GM23248 (cell line): ENCODE results near the gene MFAP4. TPM values are rescaled to one million over a fixed set of nuclear protein-coding genes. Genes with fewer than 3 reads are reported as not detected.

Experiments
- DNase-seq: peaks from one replicate; pipeline ENCODE4 v3.0.0-alpha.2; 2015
- H2AFZ ChIP-seq: fragments of 200-600 bp; sonication (generic); 2 replicates; pipeline ENCODE4 v1.6.1; 2016; ENCODE audit warnings: antibody characterized with exemption
- H3F3A ChIP-seq: fragments of 200-600 bp; sonication (generic); 2 replicates; pipeline ENCODE4 v1.6.1; 2016; ENCODE audit warnings: mild to moderate bottlenecking, antibody characterized with exemption, mixed run types; ENCODE audit not compliant: insufficient read depth
- H3K27ac ChIP-seq: fragments of 200-600 bp; sonication (generic); 2 replicates; pipeline ENCODE4 v1.5.1; 2016; ENCODE audit warnings: mild to moderate bottlenecking
- H3K27me3 ChIP-seq: fragments of 200-600 bp; sonication (generic); replicated peaks from 2 replicates; pipeline ENCODE4 v1.6.1; 2016; ENCODE audit warnings: mild to moderate bottlenecking; ENCODE audit not compliant: insufficient read depth
- H3K36me3 ChIP-seq: fragments of 200-600 bp; sonication (generic); 2 replicates; pipeline ENCODE4 v1.6.1; 2016; ENCODE audit warnings: low read depth, mild to moderate bottlenecking
- H3K4me1 ChIP-seq: fragments of 200-600 bp; sonication (generic); 2 replicates; pipeline ENCODE4 v1.6.1; 2016; ENCODE audit warnings: mild to moderate bottlenecking; ENCODE audit not compliant: insufficient read depth
- H3K4me2 ChIP-seq: fragments of 200-600 bp; sonication (generic); one replicate; pipeline ENCODE4 v1.6.1; 2016; ENCODE audit warnings: mild to moderate bottlenecking; ENCODE audit not compliant: unreplicated experiment
- H3K4me3 ChIP-seq: fragments of 200-600 bp; sonication (generic); 2 replicates; pipeline ENCODE4 v1.5.1; 2016; ENCODE audit warnings: mild to moderate bottlenecking
- H3K79me2 ChIP-seq: fragments of 200-600 bp; sonication (generic); 2 replicates; pipeline ENCODE4 v1.6.1; 2016; ENCODE audit warnings: mild to moderate bottlenecking; ENCODE audit not compliant: insufficient read depth
- H3K9ac ChIP-seq: fragments of 200-600 bp; sonication (generic); 2 replicates; pipeline ENCODE4 v1.6.1; 2016; ENCODE audit warnings: mild to moderate bottlenecking
- H3K9me2 ChIP-seq: fragments of 200-600 bp; sonication (generic); 2 replicates; pipeline ENCODE4 v1.6.1; 2016; ENCODE audit warnings: mixed run types, mild to moderate bottlenecking, moderate library complexity; ENCODE audit not compliant: insufficient read depth
- H3K9me3 ChIP-seq: fragments of 200-600 bp; sonication (generic); one replicate; pipeline ENCODE4 v1.6.1; 2017; ENCODE audit warnings: low read depth
- H4K20me1 ChIP-seq: fragments of 200-600 bp; sonication (generic); 2 replicates; pipeline ENCODE4 v1.6.0; 2016; ENCODE audit not compliant: insufficient read depth
- EZH2 ChIP-seq: fragments of 200-600 bp; sonication (generic); IDR thresholded peaks from 2 replicates; pipeline ENCODE4 v1.6.1; 2018; ENCODE audit warnings: antibody characterized with exemption, mild to moderate bottlenecking; ENCODE audit not compliant: insufficient read depth, poor library complexity, severe bottlenecking
- WGBS, 2 experiments: methylation state at CpG; one replicate each; pipeline ENCODE4 v1.1.6; 2015 to 2017; ENCODE audit warnings: low lambda C conversion rate in 2 of 2, low coverage in 1 of 2; ENCODE audit errors: missing lambda C conversion rate in 2 of 2; 5-methylcytosine and 5-hydroxymethylcytosine counted together
- in situ Hi-C: fragments of 300-500 bp; cut with MboI; formaldehyde crosslinking; loops from 2 replicates; pipeline ENCODE4 v1.15.0; 2020
- microRNA counts: library from miRNA; unstranded; fragments of <30 nt; microRNA quantifications from one replicate; lab custom pipeline; 2016
- microRNA-seq: library from miRNA; unstranded; fragments of <30 nt; microRNA quantifications from one replicate; pipeline ENCODE4, GENCODE V29; 2016; ENCODE audit warnings: borderline number of aligned reads
- polyA plus RNA-seq: library from polyadenylated mRNA; unstranded; fragments of >200 nt; fragmentation: Nextera tagmentation; extraction: Ambion mirVana; gene quantifications from 2 replicates; pipeline ENCODE4 v1.2.1, GENCODE V29; 2016
- small RNA-seq: library from RNA; depleted of rRNA; stranded (forward); fragments of <200 nt; gene quantifications from one replicate; pipeline ENCODE3, GENCODE V24; 2014; ENCODE audit warnings: low read depth, low replicate concordance
- total RNA-seq: library from RNA; depleted of rRNA; stranded (reverse); fragments of >200 nt; shearing (Covaris generic); gene quantifications from 2 replicates; pipeline ENCODE4 v1.2.3, GENCODE V29; 2014; rRNA removed

Gene MFAP4
- total and polyA plus RNA-seq, 2 experiments from 2014 or later = 97.8 to 156 TPM

GRCh38 chr17:19333736-19334290, 53.2 kb downstream of the MFAP4 start:
- Histone ChIP-seq H3K4me1 (peaks cover 29% of the 10 kb centered on the region), H3K79me2 (no peaks in the 10 kb centered on the region), H3K27me3 (no peaks in the 10 kb centered on the region), H4K20me1 (no peaks in the 10 kb centered on the region), H3K9ac (no peak overlapping the region), H3K36me3 (no peaks in the 10 kb centered on the region), H3K4me3 (no peak overlapping the region), H3K9me3 (no peaks in the 10 kb centered on the region), H3K27ac (no peak overlapping the region), H3K9me2 (no peaks in the 10 kb centered on the region), H2AFZ (no peak overlapping the region), H3K4me2 (no peak overlapping the region), H3F3A (peaks cover 38% of the 10 kb centered on the region)
- no peak for TF ChIP-seq EZH2
- 92 to 96% methylated on average over 7 to 12 of the region's 12 CpGs for WGBS, 2 experiments
- in situ Hi-C loops = no loop called here
- no peak for DNase-seq

MicroRNAs encoded within 50 kb of the gene (microRNA counts, 767-probe panel; counts per million panel counts)
- 447 counts per million, percentile 86 among the panel's probes with 10 or more counts for microRNA hsa-miR-1180 (lab: Ali Mortazavi, UCI)

Small RNA genes within 50 kb of the gene (microRNA-seq; reads per million reads assigned to microRNA genes)
- gene MIR1180 = 979 reads per million, percentile 76 among the genes with 10 or more reads in this experiment

Small RNA genes within 50 kb of the gene (small RNA-seq; reads per million reads assigned to genes)
- 0.19 reads per million for gene MIR1180
- gene RF00537 = not detected

Other genes with a start within 250 kb of the MFAP4 start
- 21.2 and 25.3 TPM in 2 replicates for gene EPN2, start 149.8 kb downstream of the MFAP4 start, total RNA-seq
- gene EPN2, start 149.8 kb downstream of the MFAP4 start, polyA plus RNA-seq = 54.0 and 56.2 TPM in 2 replicates
- 14.9 and 15.5 TPM in 2 replicates for gene B9D1, start 24.5 kb downstream of the MFAP4 start, total RNA-seq
- gene B9D1, start 24.5 kb downstream of the MFAP4 start, polyA plus RNA-seq = 24.4 and 25.2 TPM in 2 replicates
- 11.3 and 21.2 TPM in 2 replicates for gene MAPK7, start 8.7 kb downstream of the MFAP4 start, total RNA-seq
- 25.7 and 28.6 TPM in 2 replicates for gene MAPK7, start 8.7 kb downstream of the MFAP4 start, polyA plus RNA-seq
- 7.8 and 9.1 TPM in 2 replicates for gene RNF112, start 24.0 kb upstream of the MFAP4 start, total RNA-seq
- gene RNF112, start 24.0 kb upstream of the MFAP4 start, polyA plus RNA-seq = 0.75 and 0.83 TPM in 2 replicates
- gene SLC47A1, start 146.7 kb upstream of the MFAP4 start, total RNA-seq = 1.9 and 7.0 TPM in 2 replicates
- gene SLC47A1, start 146.7 kb upstream of the MFAP4 start, polyA plus RNA-seq = 0.76 and 1.1 TPM in 2 replicates